ENCODE results near the gene ADGRD2.

Gene ADGRD2

DNA sequence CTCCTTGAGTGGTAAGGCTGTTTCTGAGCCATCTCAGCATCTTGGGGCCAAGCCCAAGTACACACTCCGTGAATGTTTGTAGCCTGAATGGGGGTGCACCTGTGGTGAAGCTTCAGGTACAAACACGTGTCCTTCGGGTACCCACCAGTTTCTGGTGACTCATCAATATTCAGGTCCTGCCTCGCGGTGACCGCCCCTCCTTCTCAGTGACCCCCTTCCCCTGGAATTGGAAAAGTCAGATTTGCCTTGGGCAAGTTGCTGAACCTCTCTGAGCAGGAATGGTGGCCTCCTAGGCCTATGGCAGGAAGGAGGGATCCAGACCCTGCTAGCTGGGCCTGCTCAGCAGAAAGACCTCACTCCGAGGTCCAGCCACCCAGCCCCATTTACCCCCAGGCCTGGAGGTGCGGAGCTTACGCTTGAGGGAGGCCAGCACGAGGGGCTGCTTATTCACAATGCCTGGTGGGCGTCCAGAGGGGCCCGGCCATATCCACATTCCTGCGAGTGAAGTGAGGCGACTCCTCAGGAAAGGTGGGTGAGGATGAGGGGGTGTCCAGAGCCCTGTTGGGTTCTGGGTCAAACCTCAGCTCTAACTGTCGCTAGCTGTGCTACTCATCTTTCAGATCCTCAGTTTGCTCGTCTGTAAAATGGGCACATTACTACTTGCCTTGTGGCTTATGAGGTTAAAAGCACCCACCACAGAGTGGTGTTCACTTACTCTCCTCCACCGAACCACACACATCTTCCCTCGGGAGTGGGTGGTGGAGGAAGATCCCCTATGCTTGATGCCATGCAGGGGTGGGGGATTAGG, 7.0 kb downstream of the ADGRD2 start:
- no peak for DNase-seq (ENCODE audit: low spot score)

DNA sequence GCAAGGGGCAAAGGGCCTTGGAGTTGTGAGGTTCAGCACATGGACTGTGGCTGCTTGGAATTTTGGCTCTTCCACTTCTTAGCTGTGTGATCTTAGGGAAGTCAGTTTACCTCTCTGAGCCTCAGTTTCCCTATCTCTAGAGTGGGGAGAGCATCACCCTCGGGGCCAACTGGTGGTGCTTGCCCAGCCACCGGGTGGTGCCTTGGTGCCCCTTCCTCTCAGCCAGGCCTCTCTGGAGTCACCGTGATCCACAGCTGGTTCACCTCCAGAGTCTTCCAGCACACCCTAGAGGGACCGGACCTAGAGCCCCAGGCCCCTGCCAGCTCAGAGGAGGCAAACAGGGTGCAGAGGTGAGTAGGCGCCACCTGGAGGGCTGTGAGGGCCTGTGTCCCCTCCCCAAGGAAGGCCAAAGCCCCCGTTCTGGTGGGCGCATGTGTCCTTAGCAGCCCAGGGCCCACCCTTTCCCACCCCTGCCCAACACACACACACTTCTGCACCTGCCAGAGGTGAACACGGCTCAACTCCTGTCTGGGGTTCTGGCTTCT, 7.7 kb downstream of the ADGRD2 start:
- no peak for DNase-seq (ENCODE audit: low spot score)

DNA sequence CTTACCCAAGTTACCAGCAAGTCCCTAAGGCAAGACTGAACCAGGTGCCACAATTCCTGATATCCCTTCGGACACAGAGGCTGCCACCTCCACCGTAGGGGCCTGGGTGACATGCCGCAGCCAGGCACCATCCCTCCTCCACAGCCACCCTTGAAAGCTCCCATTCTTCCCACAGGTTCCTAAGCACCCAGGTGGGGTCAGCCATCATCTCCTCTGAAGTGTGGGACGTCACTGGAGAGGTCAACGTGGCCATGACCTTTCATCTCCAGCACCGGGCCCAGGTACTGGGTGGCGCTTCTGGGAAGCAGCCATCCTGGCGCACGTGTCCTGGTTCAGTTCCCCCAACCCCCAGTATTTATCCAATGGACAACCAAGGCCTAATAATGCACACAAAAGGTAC, 8.2 kb downstream of the ADGRD2 start:
- DNase-seq (ENCODE audit: low spot score): no peak

DNA sequence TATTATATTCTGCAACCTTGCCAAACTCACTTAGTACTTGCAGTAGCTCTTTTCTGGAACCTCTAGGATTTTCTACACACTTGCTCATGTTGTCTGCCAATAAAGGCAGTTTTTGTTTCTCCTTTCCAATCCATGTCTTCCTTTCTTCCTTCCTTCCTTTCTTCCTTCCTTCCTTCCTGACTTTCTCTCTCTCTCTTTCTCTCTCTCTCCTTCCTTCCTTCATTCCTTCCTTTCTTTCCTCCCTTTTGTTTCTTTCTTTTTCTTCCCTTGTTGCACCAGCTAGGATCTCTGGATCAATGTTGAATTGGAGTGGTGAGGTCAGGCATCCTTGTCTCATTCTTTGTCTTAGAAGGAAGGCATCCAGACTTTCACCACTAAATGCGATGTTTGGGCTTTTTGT, 12.5 kb downstream of the ADGRD2 start:
- DNase-seq (ENCODE audit: low spot score): no peak

DNA sequence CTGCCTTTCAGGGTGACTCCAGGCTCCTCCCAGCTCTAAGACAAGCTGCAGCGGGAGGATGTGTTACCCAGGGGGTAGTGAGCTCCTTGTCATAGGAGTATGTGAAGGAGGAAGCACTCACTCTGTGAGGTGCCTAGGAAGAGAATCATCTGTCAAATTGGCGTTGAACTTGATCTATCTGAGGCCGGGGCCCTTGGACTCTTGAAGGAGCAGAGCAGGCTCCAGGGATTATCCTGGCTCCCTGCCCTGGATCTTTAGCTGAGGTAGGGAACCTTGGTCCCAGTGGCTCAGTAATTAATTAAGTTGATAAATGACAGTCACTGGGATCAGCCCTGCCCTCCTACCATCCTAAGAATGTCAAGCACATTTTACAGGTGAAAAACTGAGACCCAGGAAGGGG, 15.5 kb downstream of the ADGRD2 start:
- no peak for DNase-seq (ENCODE audit: low spot score)

DNA sequence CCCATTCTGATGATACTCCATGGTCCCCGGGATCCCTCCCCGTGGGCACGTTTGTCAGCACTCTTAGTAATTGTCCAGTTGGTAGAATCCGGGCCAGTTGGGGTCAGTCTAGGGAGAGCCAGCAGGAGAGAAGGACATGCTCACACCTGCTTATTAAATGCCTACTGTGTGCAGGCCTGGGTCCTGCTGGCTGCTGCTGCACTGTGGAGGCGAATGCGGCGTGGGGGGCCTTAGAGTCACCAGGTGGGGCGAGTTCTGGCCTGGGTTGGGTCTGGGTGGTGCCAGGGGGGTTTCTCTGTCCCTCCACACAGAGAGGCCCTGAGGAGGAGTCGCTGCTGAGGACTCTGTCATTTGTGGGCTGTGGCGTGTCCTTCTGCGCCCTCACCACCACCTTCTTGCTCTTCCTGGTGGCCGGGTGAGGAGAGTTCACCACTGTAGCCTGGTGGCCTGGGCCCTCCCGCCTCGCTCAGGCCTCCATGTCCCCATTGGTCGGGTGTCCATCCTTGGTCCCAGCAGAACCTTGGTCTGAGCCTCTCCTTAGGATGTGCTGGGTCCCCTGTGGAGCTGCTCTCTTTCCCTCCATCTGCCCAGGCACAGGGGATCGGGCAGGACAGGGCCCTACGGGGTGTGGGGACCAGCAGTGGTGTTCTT, 17.3 kb downstream of the ADGRD2 start:
- no peak for DNase-seq (ENCODE audit: low spot score)

DNA sequence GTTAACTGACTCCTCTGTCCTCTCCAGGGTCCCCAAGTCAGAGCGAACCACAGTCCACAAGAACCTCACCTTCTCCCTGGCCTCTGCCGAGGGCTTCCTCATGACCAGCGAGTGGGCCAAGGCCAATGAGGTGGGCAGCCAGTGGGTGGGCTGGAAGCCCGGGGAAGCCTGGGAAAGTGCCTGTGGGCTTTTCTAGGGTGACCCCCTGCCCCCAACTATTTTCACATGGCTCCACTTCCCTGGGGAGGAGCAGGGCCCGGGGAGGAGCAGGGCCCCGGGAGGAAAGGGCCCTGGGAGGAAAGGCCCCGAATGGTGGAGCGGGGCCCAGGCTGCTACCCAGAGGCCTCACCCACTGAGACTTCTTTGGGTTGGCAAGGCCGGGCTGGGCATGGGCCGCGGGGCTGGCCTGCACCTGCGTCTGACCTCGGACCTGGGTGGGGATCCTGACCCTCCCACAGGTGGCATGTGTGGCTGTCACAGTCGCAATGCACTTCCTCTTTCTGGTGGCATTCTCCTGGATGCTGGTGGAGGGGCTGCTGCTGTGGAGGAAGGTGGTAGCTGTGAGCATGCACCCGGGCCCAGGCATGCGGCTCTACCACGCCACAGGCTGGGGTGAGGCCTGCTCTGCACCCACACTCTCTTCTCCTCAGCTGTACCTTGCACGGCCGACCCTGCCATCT, 17.9 kb downstream of the ADGRD2 start:
- DNase-seq (ENCODE audit: low spot score): no peak

DNA sequence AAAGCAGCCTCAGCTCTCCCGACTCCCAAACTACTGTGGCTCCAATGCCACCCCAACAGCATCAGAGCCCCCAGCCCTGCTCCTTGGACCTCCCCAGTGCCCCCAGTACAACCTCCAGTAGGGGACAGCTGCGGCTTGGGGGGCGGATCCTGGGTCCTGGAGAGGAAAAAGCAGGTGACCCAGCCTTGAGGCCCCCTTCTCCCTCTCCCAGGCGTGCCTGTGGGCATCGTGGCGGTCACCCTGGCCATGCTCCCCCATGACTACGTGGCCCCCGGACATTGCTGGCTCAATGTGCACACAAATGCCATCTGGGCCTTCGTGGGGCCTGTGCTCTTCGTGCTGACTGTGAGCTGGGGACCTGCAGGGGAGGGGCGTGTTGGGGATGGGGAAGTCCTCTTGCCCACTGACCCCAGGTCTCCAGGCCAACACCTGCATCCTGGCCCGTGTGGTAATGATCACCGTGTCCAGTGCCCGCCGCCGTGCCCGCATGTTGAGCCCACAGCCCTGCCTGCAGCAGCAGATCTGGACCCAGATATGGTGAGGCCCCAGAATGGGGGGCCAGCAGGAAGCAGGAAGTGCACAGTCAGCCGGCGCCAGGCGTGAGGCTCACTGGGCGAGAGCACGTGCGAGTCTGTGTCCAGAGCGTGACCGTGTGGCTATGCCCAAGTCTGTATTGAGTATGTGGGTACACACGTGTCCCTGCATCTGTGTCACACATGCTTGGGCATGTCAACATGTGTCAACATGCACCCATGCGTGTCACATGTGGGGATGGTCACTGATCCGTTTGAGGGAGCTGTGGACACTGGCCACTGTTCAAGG, 19.0 kb downstream of the ADGRD2 start:
- DNase-seq (ENCODE audit: low spot score): no peak

DNA sequence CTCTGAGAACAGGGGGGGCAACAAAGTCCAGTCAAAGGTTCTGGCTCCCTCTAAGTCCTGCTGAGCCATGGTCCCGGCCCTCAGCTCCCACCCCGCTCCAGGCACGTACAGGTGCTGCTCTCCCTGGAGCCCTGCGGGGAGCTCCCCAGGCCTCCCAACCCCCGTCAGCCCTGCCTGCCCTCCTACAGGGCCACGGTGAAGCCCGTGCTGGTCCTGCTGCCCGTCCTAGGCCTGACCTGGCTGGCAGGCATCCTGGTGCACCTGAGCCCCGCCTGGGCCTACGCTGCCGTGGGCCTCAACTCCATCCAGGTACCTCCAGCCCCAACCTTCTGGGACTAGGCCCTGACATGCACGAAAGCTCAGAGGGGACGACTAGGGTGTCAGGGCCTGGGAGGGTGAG, 20.1 kb downstream of the ADGRD2 start:
- no peak for DNase-seq (ENCODE audit: low spot score)

DNA sequence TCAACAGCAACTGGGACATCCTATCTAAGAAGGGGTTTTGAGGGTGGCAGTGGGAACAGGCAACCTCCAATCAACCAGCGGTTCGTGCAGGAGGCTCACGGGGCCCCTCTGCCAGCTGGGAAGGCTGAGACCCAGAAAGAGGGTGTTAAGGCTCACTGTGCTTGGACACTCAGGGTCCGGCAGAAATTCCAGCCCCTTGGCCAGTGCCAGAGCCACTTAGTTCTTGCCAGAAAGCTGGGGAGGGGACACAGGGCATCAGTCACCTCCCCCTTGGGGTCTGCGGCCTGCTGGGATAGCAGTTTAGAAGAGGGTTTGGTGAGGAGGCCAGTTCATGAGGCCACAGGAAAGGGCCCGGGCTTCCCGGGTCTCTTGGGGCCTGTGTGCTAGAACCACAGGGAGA, 20.5 kb downstream of the ADGRD2 start:
- DNase-seq (ENCODE audit: low spot score): no peak

DNA sequence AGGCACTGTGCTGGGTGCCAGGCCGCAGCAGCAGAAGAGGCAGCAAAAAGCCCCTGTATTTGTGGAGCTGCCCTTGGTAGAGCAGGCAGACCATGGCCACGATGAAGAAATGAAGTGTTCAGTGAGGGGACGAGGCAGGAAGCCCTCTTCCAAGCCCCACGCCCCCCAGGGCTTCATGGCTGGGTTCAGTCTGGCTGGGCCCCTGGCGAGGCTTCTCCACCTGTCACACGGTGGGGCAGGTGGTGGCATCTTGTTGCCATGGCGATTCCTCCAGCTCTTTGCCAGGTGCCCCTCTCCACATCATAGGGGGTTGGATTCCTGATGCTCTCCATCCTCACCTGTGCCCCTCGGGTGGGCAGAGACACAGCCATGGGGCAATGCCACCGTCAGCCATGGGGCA, 21.5 kb downstream of the ADGRD2 start:
- DNase-seq (ENCODE audit: low spot score): no peak

DNA sequence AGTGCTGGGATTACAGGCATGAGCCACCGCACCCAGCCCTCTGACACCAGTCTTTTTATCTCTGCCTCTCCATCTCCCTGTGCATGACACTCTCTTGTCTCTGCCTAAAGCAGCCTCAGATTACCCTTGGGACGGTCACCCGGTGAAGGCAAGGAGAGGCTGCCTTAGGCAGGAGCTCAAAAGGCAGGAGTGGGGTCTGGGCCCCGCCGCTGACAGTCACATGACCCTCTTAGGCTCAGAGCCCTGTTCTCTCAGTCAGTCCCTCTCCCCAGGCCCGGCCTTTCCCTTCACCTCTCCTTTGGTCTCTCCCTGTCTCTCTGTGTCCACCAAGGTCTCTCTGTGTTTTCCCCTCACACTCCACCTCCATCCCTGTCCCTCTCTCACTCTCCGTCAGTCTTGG, 22.5 kb downstream of the ADGRD2 start:
- DNase-seq (ENCODE audit: low spot score): no peak

DNA sequence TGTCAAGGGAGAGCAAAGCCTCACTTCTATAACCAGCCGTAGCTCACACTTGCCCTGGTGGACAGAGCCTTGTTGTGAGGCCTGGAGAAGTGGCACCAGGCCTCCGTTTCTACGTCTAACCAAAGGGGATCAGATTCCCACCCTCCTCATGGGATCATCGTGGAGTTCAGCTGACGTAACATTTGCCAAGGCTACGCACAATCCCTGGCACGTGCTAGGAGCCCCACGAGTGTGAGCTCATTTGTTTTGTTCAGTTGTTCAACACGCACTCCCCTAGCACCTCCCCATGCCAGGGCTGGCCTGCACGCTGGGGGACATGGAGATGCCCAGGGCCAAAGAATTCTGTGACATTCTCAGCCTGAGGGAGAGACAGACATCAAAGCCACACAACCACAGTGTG, 23.1 kb downstream of the ADGRD2 start:
- no peak for DNase-seq (ENCODE audit: low spot score)

DNA sequence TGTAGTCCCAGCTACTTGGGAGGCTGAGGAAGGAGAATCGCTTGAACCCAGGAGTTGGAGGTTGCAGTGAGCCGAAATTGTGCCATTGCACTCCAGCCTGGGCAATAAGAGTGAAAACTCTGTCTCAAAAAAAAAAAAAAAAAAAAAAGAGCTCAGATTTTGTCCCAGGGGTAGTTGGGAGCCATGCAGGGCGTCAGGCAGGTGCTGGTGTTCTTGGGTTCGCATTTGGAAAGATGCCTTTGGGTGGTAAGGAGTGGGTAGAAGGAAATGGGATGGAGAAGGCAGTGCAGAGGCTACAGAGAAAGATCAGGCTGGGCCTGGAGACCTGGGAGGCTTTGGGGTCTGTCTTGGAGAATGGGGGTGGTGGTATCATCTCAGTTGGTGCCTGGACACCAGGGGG, 23.9 kb downstream of the ADGRD2 start:
- DNase-seq (ENCODE audit: low spot score): no peak

DNA sequence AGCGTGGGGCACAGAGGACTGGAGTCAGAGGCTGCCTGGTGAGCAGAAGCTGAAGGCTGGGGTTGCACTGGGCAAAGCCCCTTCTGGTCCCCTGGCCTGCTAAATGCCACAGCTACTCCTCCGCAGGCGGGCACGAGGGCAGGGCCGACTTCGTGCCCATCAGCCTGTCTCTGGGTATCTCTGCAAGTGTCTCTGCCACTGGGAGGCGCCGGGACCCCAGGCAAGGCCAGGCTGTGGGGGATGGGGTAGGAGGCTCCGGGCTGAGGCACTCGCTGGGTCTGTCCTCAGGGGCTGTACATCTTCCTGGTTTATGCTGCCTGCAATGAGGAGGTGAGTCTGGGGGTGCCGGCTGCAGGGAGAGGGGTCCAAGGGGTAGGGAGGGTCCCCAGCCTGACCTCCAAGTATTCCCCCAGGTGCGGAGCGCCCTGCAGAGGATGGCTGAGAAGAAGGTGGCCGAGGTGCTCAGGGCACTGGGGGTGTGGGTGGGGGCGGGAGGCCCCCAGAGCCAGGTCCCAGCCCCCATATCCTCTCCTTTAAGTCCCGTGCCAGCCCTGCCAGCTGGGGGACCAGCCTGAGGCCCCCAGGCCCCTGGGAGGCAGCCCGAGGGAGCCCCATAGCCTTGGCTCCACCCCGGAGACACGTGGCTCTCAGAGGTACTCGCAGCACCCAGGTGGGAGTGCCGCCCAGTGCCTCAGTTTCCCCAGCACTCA, 25.1 kb downstream of the ADGRD2 start:
- DNase-seq (ENCODE audit: low spot score): no peak

DNA sequence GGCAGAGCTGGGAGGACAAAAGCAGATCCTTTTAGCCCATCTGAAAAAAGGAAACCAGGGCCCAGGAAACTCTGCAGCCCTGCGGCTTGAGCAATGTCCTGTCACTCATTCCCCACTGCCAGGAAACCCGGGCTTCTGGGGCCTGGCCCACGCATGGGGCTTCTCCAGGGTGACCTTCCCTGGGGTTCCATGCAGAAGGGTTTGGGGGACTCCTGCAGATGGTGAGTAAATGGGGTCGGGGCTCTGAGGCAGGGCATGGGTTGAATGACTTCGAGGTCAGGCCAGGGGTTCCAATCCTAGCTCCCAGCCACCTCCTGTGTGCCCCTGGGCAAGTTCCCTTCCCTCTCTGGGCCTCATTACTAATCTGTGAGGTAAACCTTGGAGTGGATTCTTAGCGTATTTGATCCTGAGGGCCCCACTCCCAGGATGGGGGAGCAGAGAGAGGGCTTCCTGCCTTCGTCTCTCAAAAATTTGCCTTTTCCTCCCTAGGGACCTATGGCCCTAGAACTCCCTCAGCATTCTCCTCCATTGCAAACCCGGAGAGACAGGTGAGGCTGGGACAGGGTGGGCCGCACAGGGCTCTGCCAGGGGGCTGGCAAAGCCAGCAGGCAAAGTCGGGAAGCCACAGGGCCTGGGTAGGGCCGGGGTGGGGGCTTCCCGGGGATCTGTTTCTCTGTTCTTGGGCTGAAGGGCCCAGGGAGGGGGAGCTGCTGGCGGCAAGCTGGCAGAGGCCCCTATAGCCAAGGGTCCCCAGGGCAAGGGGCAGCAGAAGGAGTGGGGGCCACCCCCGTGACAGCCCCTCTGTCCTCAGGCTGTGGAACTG, 25.8 kb downstream of the ADGRD2 start:
- no peak for DNase-seq (ENCODE audit: low spot score)

DNA sequence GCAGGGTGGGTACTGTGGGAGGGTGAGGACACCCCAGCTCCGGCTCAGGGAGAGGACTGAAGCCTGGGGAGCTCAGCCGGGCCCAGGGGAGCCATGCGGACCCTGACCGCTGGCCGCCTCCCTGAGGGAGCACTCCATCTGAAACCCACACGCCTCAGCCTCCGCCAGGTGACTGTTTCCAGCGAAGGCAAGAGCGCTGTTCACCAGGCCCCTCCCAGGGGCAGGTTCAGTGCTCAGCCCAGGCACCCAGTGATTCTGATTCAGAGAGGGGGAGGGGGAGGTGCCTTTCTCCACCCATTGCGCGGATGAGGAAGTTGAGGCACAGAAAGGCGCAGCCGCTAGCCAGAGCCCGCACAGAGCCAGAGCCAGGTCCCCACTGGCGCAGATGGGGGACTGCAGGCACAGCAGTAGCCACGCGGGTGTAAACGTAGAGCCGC, 27.0 kb downstream of the ADGRD2 start:
- DNase-seq (ENCODE audit: low spot score): no peak

DNA sequence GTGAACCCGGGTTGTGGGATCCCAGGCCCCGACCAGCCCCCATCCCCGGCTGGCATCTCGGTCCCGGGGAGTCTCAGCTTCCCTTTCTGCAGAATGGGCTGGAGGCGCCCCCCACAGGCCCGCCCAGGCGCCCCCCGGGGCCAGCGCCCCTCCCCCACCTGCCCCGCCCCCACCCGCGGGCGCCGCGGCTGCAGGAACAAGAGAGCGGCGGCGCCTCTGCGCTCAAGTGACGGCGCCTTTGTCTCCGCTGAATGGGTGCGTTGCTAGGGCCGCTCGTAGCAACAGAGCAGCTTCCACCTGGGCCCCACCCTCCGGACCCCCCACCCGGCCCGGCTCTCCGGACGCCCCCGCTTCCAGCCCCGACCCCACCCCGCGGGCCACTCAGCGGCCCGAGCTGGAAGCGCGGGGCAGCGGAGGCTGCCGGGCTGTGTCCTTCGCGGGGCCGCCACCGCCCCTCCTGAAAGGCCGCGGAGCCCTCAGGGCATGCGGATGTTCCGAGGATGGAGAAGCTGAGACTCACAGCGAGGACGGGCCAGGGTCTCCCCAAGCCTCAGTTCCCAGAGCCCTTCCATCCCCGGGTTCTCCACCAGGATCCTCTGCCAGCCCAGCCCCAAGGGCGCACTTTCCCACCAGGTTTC, 27.5 kb downstream of the ADGRD2 start:
- no peak for DNase-seq (ENCODE audit: low spot score)

DNA sequence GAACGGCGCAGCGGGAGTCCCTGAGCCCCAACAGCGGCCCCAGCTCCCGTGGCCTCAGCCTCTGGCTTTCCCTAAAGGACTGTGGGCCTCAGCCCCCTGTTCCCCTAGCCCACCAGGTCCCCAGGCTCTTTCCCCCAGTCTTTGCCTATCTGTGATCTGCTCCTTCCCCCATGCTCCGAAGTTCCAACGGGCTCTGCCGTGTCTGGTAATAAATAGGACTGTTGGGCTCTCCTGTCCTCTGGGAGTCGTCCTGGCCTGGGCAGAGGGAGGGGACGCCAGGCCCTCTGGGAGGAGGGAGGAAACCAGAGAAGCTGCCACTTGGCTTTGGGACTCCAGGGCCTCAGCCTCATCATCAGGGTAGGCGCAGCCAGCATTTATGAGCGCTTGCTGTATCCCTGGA, 28.1 kb downstream of the ADGRD2 start:
- no peak for DNase-seq (ENCODE audit: low spot score)

DNA sequence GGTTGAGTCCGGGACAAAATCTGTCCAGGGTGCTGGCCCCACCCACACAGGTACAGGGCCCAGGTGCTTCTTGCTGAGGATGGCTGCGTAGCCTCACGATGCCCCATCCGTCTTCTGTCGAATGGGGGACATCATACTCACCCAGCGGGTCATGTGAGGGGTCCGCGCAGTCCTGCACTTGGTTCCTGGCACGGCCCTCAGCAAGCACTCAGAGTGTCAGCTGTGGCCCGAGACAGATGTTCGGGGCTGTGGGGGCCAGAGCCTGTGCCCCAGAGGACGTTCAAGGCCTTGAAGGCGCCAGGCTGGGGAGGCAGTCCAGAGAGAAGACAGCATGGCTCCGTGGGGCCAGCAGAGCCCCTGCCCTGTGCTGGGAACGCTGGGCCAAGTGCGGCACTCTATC, 29.1 kb downstream of the ADGRD2 start:
- DNase-seq (ENCODE audit: low spot score): no peak
